Measurements from ENCODE around the gene PRR19.
"Not testable (repeated sequence)": the region's sequence is repeated elsewhere in the genome, so short reads cannot be mapped to it uniquely, and the experiment has no call there.

PRR19 gene

DNA sequence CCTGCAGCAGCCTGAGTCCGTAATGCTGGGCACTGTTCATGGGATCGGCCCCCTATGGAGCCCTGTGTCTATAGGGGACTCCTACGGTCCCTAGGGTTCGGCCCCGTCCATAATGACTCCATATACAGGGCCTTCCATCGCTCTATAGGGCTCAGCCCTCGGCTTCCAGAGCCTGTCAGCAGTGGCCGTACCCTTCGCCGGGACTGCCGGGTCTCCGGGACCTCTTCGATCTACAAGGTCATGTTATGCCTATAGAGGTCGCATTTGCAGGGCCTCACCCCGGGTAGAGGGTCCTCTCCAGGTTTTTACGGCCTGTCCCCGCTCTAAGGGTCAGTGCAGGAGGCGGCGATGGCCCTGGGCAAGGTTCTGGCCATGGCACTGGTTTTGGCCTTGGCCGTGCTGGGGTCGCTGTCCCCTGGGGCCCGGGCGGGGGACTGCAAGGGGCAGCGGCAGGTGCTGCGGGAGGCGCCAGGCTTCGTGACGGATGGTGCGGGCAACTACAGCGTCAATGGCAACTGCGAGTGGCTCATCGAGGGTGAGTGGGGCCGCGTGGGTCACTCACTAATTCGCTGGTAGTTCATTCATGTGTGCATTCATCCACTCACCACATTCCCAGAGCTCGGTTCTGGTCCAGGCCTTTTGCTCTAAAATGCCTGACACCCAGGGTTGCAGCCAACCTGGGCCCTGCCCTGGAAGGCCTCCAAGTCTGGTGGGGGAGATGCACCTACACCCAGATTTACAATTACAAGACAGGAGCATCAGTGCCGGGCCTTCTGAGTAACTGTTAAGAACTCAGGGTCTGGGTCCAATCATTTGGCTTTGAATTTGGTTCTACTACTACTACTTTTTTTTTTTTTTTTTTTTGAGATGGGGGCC is 24.2 kb downstream of the PRR19 start:
- DNase-seq (ENCODE audit: low read depth) = no peak

DNA sequence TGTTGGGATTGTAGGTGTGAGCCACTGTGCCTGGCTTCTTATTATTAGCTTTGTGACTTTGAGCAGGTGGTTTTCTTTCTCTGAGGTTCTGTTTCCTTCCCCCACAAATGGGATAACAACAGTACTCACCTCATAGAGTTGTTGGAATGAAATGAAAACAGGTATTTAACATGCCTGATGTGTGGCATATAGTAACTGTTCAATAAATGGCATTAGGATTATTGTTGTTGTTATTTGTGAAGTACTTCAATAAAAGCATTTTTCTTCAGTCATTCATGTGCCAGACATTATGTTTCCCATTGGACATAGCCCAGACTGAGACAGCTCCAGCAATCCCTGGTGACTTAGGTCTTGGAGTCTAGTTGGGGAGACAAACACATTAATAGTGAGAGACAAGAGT is 25.0 kb downstream of the PRR19 start:
- no peak for DNase-seq (ENCODE audit: low read depth)

DNA sequence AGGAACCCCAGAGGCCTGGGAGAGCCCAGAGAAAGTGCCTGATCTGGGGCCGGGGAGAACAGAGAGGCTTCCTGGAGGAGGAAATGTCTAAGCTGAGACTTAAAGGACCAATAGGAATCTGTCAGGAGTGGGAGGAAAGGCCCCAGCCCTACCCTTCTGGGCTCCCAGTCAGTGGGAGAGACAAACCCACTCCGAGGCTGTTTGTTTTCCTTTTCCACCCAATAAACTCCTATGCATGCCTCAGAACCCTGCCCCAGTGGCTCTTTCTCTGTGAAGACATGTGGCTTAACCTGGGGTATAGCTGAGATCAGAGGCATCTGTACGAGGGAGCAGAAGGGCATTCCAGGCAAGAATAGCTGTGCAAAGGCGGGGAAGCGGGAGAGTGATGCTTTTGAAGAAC is 25.4 kb downstream of the PRR19 start:
- DNase-seq (ENCODE audit: low read depth) = no peak

DNA sequence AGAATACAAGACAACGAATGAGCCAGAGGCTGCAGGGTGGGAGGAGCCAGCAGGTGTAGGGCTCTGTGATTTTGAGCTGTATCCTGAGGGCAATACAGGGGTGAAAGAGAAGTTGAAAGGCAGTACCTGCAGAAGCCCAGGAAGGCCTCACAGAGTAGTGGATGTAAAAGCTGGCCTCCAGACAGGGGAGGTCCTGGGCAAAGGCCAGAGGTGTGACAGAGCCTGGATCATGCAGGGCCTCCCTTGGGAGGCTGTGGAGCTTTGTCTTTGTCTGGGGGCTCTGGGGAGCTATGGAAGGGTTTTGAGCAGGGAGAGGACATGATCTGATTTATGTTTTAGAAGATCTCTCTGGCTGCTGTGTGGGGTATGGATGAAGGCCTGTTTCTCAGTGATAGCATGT is 26.2 kb downstream of the PRR19 start:
- DNase-seq (ENCODE audit: low read depth) = no peak

DNA sequence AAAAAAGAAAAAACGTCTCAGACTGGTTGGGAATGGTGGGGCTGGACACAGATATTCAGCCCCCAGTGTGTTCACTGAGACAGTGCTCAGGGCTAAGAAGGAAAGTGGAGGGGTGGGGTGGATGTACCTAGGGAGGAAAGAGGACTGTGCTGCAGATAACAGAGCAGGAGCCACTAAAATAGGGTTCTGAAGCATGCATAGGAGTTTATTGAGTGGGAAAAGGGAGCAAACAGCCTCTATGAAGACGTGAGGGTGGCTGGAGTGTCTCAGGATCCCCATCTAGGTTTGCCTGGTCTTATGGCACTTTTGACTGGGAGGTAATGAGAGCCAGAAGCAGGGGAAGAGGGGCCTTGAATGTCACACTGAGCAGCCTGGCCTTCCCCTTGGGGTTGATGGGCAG is 26.9 kb downstream of the PRR19 start:
- DNase-seq (ENCODE audit: low read depth) = no peak

DNA sequence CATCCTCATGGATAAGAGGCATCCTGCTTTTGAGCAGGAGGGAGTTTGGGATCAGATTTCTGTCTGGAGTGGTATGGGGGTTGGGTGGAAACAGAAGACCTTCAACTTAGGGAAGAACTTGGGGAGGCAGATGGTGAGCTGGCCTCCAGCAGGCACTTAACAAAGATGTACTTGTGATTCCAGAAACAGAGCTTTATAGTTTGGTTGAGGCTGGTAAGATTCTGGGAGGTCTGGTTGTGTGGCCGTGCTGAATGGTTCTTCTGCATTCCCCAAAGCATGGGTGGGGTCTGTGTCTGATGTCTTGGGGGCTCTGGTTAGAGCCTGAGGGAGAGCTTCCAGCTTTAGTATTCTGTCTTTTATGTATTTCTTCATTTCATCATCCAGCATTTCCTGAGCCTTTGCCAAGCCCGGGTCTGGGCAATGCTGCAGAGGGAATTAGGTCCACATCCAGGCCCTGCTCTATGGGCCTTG is 28.3 kb downstream of the PRR19 start:
- no peak for DNase-seq (ENCODE audit: low read depth)

DNA sequence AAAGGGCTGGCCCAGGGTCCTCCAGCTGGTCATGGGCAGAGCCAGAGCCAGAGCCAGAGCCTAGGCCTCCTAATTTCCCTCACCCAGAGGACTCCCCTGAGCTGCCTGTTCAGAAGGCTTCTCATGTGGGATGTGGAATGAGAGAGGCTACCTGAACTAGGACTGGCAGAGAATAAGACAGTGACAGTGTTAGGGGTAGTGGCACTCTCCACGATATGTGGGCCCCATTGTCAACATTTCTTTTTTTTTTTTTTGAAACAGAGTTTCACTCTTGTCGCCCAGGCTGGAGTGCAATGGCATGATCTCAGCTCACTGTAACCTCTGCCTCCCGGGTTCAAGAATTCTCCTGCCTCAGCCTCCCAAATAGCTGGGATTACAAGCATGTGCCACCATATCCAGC is 29.4 kb downstream of the PRR19 start:
- not testable (repeated sequence) for DNase-seq (ENCODE audit: low read depth)

DNA sequence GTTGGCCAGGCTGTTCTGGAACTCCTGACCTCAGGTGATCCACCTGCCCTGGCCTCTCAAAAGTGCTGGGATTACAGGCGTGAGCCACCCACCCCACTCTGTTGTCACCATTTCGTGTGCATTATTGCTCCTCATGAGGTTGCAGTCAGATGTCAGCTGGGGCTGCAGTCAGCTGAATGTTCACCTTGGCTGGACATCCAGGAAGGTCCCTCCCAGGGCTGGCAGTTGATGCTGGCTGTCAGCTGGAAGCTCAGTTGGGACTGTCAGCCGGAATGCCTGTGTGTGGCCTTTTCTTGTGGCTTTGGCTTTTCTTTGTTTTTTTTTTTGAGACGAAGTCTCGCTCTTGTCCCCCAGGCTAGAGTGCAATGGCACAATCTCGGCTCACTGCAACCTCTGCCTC is 30.1 kb downstream of the PRR19 start:
- DNase-seq (ENCODE audit: low read depth) = no peak

DNA sequence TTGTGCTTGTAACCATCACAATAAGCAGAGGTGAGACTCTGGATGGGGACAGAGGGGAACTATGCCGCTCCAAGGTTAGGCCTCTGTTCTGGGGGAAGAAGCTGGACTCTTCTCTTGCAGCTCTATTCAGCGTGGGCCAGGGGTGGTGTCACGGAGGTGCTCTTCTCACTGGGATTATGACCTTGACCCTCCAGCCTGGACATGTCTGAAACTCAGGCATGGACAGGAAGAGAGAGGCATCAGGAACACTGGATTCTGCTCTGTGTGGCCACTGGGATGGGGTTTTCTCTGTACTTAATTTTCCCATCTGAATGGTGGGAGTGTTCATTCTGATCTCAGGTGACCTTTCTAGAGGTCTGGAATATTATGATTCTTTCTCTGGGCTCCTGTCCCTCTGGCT is 31.1 kb downstream of the PRR19 start:
- DNase-seq (ENCODE audit: low read depth) = no peak

DNA sequence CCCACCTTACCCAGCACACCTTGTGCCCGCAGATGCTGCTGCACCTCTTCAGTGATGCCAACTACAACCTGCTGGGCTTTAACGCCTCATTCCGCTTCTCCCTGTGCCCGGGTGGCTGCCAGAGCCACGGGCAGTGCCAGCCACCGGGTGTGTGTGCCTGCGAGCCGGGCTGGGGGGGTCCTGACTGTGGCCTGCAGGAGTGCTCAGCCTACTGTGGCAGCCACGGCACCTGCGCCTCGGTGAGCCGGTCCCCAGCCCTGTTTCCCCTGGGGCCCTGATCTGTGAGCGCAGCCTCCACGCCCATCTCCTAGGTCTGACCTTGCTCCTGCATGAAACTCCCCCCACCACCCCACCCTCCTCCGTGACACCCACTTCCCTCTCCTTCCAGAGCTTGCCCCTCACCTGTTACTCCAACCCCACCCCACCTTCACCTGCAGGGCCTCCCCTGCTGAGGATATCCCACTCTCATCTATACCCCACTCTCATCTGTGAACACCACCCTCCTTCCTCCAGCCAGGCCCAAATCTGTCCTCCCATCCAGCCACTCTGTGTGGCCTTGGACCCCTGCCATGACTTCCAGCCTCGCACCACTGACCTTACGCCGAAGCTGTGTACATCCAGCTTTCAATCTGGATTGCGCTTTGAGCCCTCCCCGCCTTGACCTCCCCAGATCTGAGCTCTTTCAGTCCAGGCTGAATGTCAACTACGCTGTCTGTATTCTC is 32.2 kb downstream of the PRR19 start:
- DNase-seq (ENCODE audit: low read depth) = no peak

DNA sequence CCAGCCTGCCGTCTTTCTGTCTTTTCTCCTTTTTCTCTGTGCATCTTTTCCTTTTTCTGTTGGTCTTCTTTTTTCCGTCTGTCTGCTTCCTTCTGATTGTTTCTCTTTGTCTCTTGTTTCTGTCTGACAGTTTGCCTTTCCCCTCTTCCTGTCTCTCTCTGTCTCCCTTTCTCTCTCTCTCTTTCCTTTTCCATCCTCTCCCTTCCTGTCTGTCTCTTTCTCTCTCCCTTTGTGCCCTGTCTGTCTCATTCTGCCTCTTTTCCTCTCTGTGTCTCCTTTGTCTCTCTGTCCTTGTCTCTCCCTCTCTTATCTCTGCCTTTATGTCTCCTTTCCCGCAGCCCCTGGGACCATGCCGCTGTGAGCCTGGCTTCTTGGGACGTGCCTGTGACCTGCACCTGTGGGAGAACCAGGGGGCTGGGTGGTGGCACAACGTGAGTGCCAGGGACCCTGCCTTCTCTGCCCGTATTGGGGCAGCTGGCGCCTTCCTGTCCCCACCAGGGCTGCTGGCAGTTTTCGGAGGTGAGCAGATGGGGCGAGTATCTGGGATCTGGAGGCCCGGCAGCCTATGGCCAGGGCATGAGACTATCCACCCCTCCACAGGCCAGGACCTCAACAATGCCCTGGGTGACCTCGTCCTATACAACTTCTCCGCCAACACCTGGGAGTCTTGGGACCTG is 32.9 kb downstream of the PRR19 start:
- no peak for DNase-seq (ENCODE audit: low read depth)

DNA sequence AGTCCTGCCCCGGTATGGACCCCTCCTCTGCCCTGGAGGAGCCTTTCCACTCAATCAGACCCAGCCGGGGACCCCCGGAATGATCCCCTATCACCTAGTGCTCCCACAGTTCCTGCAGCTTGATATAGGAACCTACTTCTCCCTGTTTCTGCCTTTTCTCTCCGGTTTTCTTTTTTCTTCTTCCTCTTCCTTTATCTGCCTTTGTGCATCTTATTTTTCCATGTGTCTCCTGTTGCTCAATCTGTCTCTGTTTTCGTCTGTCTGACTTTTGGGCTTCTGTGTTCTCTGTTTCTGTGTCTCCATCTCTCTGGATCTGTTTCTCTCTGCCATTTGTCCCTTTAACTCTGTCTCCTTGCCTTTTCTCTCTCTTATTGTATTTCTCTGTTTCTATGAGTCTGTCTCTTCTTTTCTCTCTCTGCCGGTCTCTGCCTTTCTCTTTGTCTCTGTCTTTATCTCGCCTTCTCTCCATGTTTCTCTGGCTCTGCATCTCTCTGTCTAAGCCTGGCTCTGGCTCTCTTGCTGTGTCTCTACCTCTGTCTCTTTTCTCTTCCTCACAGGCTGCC is 33.5 kb downstream of the PRR19 start:
- DNase-seq (ENCODE audit: low read depth) = no peak

DNA sequence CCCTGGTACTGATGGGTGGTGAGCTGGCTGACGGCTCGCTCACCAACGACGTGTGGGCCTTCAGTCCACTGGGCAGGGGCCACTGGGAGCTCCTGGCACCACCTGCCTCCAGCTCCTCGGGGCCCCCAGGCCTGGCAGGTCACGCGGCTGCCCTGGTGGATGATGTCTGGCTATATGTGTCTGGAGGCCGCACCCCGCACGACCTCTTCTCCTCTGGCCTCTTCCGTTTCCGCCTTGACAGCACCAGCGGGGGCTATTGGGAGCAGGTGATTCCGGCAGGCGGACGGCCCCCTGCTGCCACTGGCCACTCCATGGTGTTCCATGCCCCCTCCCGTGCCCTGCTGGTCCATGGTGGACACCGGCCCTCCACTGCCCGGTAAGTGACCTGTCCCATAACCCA is 34.0 kb downstream of the PRR19 start:
- DNase-seq (ENCODE audit: low read depth) = no peak

DNA sequence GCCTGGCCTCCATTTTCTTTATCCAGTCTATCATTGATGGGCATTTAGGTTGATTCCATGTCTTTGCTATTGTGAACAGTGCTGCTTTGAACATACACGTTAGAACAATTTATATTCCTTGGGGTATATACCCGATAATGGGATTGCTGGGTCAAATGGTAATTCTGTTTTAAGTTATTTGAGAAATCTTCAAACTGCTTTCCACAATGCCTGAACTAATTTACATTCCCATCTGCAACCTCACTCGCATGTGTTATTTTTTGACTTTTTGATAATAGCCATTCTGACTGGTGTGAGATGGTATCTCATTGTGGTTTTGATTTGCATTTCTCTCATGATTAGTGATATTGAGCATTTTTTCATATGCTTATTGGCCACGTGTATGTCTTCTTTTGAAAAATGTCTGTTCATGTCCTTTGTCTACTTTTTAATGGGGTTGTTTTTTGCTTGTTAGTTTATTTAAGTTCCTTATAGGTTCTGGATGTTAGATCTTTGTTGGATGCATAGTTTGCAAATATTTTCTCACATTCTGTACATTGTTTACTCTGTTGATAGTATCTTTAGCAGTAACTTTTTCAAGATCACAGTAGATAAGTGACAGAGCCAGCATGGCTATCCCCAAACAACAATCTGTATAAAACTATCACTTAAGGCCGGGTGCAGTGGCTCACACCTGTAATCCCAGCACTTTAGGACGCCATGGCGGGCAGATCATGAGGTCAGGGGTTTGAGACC is 37.4 kb downstream of the PRR19 start:
- not testable (repeated sequence) for DNase-seq (ENCODE audit: low read depth)

DNA sequence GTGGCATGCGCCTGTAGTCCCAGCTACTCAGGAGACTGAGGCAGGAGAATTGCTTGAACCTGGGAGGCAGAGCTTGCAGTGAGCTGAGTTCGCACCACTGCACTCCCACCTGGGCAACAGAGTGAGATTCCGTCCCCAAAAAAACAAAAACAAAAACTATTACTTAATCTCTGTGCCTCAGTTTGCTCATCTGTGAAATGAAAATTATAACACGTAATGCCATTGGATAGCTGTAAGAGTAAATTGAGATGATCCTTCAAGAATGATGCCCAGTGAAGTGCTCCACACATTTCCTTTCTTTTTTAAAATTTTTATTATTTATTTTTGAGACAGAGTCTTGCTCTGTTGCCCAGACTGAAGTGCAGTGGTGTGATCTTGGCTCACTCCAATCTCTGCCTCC is 38.0 kb downstream of the PRR19 start:
- not testable (repeated sequence) for DNase-seq (ENCODE audit: low read depth)

DNA sequence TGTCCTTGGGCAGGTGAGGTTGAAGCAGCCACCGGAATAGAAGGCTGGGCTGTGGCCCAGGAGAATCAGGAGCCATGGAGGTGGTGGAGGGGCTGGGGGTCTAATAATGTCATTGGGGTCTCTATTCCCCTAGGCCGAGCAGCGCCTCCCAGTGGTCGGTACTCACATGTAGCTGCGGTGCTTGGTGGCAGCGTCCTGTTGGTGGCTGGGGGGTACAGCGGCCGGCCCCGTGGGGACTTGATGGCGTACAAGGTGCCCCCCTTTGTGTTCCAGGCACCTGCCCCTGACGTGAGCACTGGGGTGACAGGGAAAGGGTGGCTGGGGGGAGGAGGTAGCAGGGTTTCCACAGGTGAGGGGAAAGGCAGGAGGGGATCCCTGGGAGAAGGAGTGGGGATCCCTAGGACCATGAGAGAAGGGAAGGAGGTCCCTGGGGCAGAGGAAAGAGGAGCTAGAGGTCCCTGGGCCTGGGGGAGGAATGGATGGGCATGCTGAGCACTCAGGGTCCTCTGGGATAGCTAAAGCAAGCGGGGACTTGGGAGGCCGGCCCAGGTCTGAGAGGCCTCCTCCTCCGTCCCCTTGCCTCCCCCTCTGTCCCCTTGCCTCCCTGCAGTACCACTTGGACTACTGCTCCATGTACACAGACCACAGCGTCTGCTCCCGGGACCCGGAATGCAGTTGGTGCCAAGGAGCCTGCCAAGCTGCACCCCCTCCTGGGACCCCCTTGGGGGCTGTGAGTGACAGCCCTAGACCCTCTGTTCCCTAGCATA is 41.6 kb downstream of the PRR19 start:
- DNase-seq (ENCODE audit: low read depth) = no peak

DNA sequence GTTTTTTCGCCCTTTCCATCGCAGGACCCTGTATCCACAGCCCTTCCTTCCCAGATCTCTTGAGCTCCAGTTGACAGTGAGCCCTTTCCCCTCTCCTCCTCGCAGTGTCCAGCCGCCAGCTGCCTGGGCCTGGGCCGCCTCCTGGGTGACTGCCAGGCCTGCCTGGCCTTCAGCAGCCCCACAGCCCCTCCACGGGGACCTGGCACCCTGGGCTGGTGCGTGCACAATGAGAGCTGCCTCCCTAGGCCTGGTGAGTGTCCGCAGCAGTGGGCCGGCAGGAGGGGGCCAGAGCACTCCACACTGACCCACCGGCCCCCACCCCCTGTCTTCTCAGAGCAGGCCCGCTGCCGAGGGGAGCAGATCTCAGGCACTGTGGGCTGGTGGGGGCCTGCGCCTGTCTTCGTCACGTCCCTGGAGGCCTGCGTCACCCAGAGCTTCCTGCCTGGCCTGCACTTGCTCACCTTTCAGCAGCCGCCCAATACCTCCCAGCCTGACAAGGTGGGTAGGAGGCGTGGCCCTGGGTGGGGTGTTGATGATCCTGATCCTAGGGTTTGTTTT is 42.5 kb downstream of the PRR19 start:
- no peak for DNase-seq (ENCODE audit: low read depth)

DNA sequence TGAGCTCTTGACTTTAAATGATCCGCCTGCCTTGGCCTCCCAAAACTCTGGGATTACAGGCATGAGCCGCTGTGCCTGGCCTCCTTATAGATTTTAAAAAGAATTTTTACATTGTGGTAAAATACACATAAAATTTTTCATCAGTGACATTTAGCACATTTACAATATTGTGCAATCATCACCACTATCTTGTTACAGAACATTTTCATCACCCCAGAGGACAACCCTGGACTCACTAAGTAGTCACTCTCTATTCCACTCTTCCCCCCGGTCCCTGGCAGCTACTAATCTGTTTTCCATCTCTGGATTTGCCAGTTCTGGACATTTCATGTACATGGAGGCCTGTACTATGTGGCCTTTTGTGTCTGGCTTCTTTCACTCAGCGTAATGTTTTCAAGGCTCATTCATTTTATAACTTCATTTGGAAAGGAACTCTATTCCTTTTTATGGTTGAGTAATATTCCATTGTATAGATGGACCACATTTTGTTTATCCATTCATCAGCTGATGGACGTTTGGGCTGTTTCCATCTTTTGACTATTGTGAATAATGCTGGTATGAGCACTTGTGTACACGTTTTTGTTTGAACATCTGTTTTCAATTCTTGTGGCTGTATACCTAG is 43.4 kb downstream of the PRR19 start:
- DNase-seq (ENCODE audit: low read depth) = no peak

DNA sequence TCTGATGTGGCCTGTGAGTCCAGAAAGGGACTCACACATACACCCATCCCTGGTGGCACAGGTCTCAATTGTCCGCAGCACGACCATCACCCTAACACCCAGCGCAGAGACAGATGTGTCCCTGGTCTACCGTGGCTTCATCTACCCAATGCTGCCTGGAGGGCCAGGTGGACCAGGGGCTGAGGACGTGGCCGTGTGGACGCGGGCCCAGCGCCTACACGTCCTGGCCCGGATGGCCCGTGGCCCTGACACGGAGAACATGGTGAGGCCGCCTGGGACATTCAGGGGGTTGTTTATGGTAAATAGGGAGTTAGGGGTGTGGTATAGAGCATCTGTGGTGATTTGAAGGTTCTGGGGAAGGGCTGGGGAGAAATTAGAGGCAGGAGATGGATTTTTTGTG is 46.3 kb downstream of the PRR19 start:
- no peak for DNase-seq (ENCODE audit: low read depth)

DNA sequence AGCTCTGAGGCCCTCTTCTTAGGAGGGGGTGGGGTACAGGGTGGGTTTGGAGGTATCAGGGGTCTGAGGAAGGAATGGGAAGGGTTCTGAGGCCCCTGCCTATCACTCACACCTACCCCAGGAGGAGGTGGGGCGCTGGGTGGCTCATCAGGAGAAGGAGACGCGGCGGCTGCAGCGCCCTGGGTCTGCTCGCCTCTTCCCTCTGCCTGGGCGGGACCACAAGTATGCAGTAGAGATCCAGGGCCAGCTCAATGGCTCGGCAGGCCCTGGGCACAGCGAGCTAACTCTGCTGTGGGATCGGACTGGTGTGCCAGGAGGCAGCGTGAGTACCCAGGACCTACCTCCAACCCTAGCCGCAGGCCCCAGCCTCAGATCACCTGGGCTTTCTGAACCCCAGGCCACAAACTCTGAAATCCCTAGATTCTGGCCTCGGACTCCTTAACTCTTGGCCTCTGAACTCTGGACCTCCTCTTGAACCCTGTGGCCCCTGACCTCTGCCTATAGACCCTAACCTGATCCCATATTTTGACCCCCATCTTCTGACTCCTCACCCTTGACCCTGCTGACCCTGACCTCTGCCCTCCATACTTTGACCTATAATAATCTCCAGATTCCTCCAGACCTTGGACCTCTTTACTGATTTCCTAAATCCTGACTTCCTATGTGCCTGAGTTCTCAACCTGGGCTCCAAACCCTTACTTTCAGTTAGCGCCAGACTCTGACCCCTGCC is 47.6 kb downstream of the PRR19 start:
- no peak for DNase-seq (ENCODE audit: low read depth)

All from non-pigmented ciliary epithelial cell (primary cell).